HepG2 (cell line): Measurements from ENCODE around the gene ASTE1. TPM values are rescaled to one million over a fixed set of nuclear protein-coding genes. Genes with fewer than 3 reads are reported as not detected.

Source experiments
- ELF3 ChIP-seq: IDR thresholded peaks from 2 replicates; pipeline ENCODE4 v1.6.1; 2016; ENCODE audit warnings: missing genetic modification reagents, missing compliant biosample characterization
- HCFC1 ChIP-seq: fragments of 150-350 bp; IDR thresholded peaks from 2 replicates; pipeline ENCODE4 v1.6.1; 2014; ENCODE audit warnings: low read depth, low read length
- HMGXB4 ChIP-seq, 2 experiments: sonication (generic) in 1 of 2; formaldehyde crosslinking in 1 of 2; IDR thresholded peaks; 2 replicates each; pipeline versions ENCODE4 v1.4.0 to v1.6.1; 2018 to 2020; ENCODE audit warnings: missing genetic modification reagents in 2 of 2, borderline replicate concordance in 1 of 2, low read depth in 1 of 2, mild to moderate bottlenecking in 1 of 2, missing biosample characterization in 1 of 2
- IRF1 ChIP-seq: sonication (generic); formaldehyde crosslinking; IDR thresholded peaks from 2 replicates; pipeline ENCODE4 v1.4.0; 2020; ENCODE audit warnings: low read depth, mild to moderate bottlenecking, missing genetic modification reagents
- MXD3 ChIP-seq: IDR thresholded peaks from 2 replicates; pipeline ENCODE4 v1.6.1; 2016; ENCODE audit warnings: mild to moderate bottlenecking, missing biosample characterization, missing genetic modification reagents
- NFATC3 ChIP-seq: sonication (generic); formaldehyde crosslinking; IDR thresholded peaks from 2 replicates; pipeline ENCODE4 v1.5.1; 2020; ENCODE audit warnings: mild to moderate bottlenecking, missing genetic modification reagents
- PLRG1 ChIP-seq: fragments of 450-650 bp; conservative IDR thresholded peaks from 2 replicates; pipeline ENCODE4 v1.6.1; 2016
- TARDBP ChIP-seq: sonication (generic); formaldehyde crosslinking; IDR thresholded peaks from 2 replicates; pipeline ENCODE4 v1.8.0; 2022; ENCODE audit warnings: mild to moderate bottlenecking, missing genetic modification reagents
- ZNF639 ChIP-seq: conservative IDR thresholded peaks from 2 replicates; pipeline ENCODE4 v1.6.1; 2018; ENCODE audit warnings: missing genetic modification reagents
- polyA plus RNA-seq, 8 experiments: library from polyadenylated mRNA; depleted of rRNA in 3 of 8; stranded (reverse) in 7 of 8; unstranded in 1 of 8; fragments of >200 nt; fragmentation: Illumina TruSeq in 4 of 8; extraction: Trizol in 4 of 8; gene quantifications; 2 replicates each; pipeline versions ENCODE4 v1.2.1 to v1.2.3, GENCODE V29; 2011 to 2016; ENCODE audit warnings: low read depth in 4 of 8, missing spikeins in 1 of 8, mixed read lengths in 1 of 8; ENCODE audit not compliant: insufficient read depth in 1 of 8
- total RNA-seq, 5 experiments: library from RNA; depleted of rRNA; stranded (reverse); fragments of >200 nt; fragmentation: Illumina TruSeq; extraction: Trizol; gene quantifications; 2 replicates each; pipeline ENCODE4 v1.2.3, GENCODE V29; 2016; ENCODE audit warnings: low read depth in 1 of 5
- TF ChIP-seq, protein P1 (sequence below): IDR thresholded peaks from 2 replicates; pipeline ENCODE4 v1.4.0; 2020; ENCODE audit warnings: mild to moderate bottlenecking, missing genetic modification reagents
- TF ChIP-seq, protein P2 (sequence below), 2 experiments: sonication (generic) in 1 of 2; formaldehyde crosslinking in 1 of 2; IDR thresholded peaks; 2 replicates each; pipeline versions ENCODE4 v1.4.0 to v1.6.1; 2016 to 2020; ENCODE audit warnings: borderline replicate concordance in 1 of 2, low read depth in 1 of 2, mild to moderate bottlenecking in 1 of 2, missing genetic modification reagents in 1 of 2
- TF ChIP-seq, protein P3 (sequence below): sonication (generic); formaldehyde crosslinking; IDR thresholded peaks from 2 replicates; pipeline ENCODE4 v1.4.0; 2020; ENCODE audit warnings: missing genetic modification reagents, low read depth, mild to moderate bottlenecking, borderline replicate concordance

Gene ASTE1
- total and polyA plus RNA-seq, 2 of the 13 experiments (the other 11 are each of a cell fraction or from before 2014, with no cell fraction given) = 4.0 to 7.9 TPM

GRCh38 chr3:131026321-131027151 is at the start of gene ASTE1, which contains the start of gene NEK11 (continued):
- TF ChIP-seq, protein P1, sequence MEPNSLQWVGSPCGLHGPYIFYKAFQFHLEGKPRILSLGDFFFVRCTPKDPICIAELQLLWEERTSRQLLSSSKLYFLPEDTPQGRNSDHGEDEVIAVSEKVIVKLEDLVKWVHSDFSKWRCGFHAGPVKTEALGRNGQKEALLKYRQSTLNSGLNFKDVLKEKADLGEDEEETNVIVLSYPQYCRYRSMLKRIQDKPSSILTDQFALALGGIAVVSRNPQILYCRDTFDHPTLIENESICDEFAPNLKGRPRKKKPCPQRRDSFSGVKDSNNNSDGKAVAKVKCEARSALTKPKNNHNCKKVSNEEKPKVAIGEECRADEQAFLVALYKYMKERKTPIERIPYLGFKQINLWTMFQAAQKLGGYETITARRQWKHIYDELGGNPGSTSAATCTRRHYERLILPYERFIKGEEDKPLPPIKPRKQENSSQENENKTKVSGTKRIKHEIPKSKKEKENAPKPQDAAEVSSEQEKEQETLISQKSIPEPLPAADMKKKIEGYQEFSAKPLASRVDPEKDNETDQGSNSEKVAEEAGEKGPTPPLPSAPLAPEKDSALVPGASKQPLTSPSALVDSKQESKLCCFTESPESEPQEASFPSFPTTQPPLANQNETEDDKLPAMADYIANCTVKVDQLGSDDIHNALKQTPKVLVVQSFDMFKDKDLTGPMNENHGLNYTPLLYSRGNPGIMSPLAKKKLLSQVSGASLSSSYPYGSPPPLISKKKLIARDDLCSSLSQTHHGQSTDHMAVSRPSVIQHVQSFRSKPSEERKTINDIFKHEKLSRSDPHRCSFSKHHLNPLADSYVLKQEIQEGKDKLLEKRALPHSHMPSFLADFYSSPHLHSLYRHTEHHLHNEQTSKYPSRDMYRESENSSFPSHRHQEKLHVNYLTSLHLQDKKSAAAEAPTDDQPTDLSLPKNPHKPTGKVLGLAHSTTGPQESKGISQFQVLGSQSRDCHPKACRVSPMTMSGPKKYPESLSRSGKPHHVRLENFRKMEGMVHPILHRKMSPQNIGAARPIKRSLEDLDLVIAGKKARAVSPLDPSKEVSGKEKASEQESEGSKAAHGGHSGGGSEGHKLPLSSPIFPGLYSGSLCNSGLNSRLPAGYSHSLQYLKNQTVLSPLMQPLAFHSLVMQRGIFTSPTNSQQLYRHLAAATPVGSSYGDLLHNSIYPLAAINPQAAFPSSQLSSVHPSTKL (CRISPR knock-in tag) = peak; percentile 45; the same call in 1 of the 2 replicates
- peak; percentile 65 to 70; a peak in 3 of 4 replicates for TF ChIP-seq HMGXB4 (CRISPR knock-in tag; IDR thresholded peaks at IDR 0.05; ENCODE audit: borderline replicate concordance in 1 of 2, low read depth in 1 of 2)
- TF ChIP-seq, protein P2, sequence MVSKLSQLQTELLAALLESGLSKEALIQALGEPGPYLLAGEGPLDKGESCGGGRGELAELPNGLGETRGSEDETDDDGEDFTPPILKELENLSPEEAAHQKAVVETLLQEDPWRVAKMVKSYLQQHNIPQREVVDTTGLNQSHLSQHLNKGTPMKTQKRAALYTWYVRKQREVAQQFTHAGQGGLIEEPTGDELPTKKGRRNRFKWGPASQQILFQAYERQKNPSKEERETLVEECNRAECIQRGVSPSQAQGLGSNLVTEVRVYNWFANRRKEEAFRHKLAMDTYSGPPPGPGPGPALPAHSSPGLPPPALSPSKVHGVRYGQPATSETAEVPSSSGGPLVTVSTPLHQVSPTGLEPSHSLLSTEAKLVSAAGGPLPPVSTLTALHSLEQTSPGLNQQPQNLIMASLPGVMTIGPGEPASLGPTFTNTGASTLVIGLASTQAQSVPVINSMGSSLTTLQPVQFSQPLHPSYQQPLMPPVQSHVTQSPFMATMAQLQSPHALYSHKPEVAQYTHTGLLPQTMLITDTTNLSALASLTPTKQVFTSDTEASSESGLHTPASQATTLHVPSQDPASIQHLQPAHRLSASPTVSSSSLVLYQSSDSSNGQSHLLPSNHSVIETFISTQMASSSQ (IDR thresholded peaks at IDR 0.05; ENCODE audit: low read depth) = no peak
- TF ChIP-seq, protein P2 (CRISPR knock-in tag; IDR thresholded peaks at IDR 0.05; ENCODE audit: borderline replicate concordance) = no peak; the same call in 1 of the 2 replicates
- TF ChIP-seq, protein P3, sequence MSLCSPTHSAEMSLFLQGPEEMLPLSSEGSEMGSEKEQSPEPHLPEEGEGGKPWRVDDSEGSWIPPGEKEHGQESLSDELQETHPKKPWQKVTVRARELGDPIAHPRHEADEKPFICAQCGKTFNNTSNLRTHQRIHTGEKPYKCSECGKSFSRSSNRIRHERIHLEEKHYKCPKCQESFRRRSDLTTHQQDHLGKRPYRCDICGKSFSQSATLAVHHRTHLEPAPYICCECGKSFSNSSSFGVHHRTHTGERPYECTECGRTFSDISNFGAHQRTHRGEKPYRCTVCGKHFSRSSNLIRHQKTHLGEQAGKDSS = peak; percentile 66; the same call in 1 of the 2 replicates
- TF ChIP-seq PLRG1 = no peak
- TF ChIP-seq NFATC3 (CRISPR knock-in tag) = no peak
- peak; percentile 91 for TF ChIP-seq ELF3
- no peak for TF ChIP-seq IRF1 (CRISPR knock-in tag)
- TF ChIP-seq ZNF639 (CRISPR knock-in tag) = no peak
- peak; percentile 70; the same call in 1 of the 2 replicates for TF ChIP-seq MXD3 (CRISPR knock-in tag)
- peak; percentile 60; the same call in 1 of the 2 replicates for TF ChIP-seq HCFC1
- peak; percentile 47; the same call in 1 of the 2 replicates for TF ChIP-seq TARDBP (CRISPR knock-in tag)
